GM21576 (cell line): ENCODE results near the gene YIF1A.
"Not testable (repeated sequence)": the region's sequence is repeated elsewhere in the genome, so short reads cannot be mapped to it uniquely, and the experiment has no call there.

Experiments used
- ATAC-seq: cut with Tn5 transposase; IDR thresholded peaks from one replicate; pipeline ENCODE4 v1.9.1; 2021; ENCODE audit warnings: mild to moderate bottlenecking, moderate library complexity; ENCODE audit not compliant: unreplicated experiment

The YIF1A gene

GRCh38 chr11:66287211-66287888, 1.6 kb downstream of the YIF1A start:
- no peak for ATAC-seq

GRCh38 chr11:66286699-66287098, 2.2 kb downstream of the YIF1A start:
- ATAC-seq, result no peak

GRCh38 chr11:66285250-66285947, 3.5 kb downstream of the YIF1A start:
- no peak for ATAC-seq

- no peak for ATAC-seq
Observed at GRCh38 chr11:66284526-66285078, 4.3 kb downstream of the YIF1A start.

GRCh38 chr11:66283461-66284105, 5.4 kb downstream of the YIF1A start:
- no peak for ATAC-seq

GRCh38 chr11:66282468-66283455, 6.2 kb downstream of the YIF1A start:
- ATAC-seq, result peak; percentile 71

- peak; percentile 6 for ATAC-seq
Observed at GRCh38 chr11:66281776-66282467, 7.0 kb downstream of the YIF1A start.

- ATAC-seq, result no peak
Observed at GRCh38 chr11:66281001-66281400, 7.9 kb downstream of the YIF1A start.

GRCh38 chr11:66280428-66280827, 8.5 kb downstream of the YIF1A start:
- ATAC-seq, result no peak

GRCh38 chr11:66279092-66279734, 9.7 kb downstream of the YIF1A start:
- no peak for ATAC-seq

GRCh38 chr11:66278363-66279091, 10.4 kb downstream of the YIF1A start:
- ATAC-seq, result no peak

GRCh38 chr11:66277471-66278362, 11.2 kb downstream of the YIF1A start, which contains the start of gene CNIH2:
CNIH2 (plus strand) TSS chr11:66278175; CDS start chr11:66278457, 282 bp downstream.
- no peak for ATAC-seq

GRCh38 chr11:66277064-66277463, 11.9 kb downstream of the YIF1A start:
- ATAC-seq, result not testable (repeated sequence)

- ATAC-seq, result not testable (repeated sequence)
Observed at GRCh38 chr11:66276619-66277018, 12.3 kb downstream of the YIF1A start.

GRCh38 chr11:66275984-66276612, 12.8 kb downstream of the YIF1A start:
- ATAC-seq, result no peak

GRCh38 chr11:66275396-66275795, 13.5 kb downstream of the YIF1A start:
- ATAC-seq, result no peak

- no peak for ATAC-seq
Observed at GRCh38 chr11:66274219-66274618, 14.7 kb downstream of the YIF1A start.
